ENCODE measurements around the gene GRAMD1B.

The GRAMD1B gene

GRCh38 chr11:123406441-123407129 lies 23.5 kb upstream of the GRAMD1B start:
- Histone ChIP-seq H3K27me3 (ENCODE audit: insufficient read depth, poor library complexity, severe bottlenecking) (no peaks in the 10 kb centered on the region), H3K4me3 (replicated peaks; ENCODE audit: insufficient read depth, low read length) (no peak overlapping the region), H3K27ac (replicated peaks) (no peak overlapping the region)
- no peak for DNase-seq (ENCODE audit: low read depth in 1 of 2, low spot score in 1 of 2)
- no peak for TF ChIP-seq REST (IDR thresholded peaks at IDR 0.05; ENCODE audit: insufficient replicate concordance, low read depth)
- TF ChIP-seq SPI1 (IDR thresholded peaks at IDR 0.05; ENCODE audit: borderline replicate concordance, low read depth) = no peak
- no peak for TF ChIP-seq POLR2AphosphoS5 (IDR thresholded peaks at IDR 0.05; ENCODE audit: low read depth)
- TF ChIP-seq GABPA (IDR thresholded peaks at IDR 0.05; ENCODE audit: low read depth) = no peak
- no peak for TF ChIP-seq CTCF (IDR thresholded peaks at IDR 0.05; ENCODE audit: insufficient read depth, low read length)

GRCh38 chr11:123407130-123407995 lies 22.7 kb upstream of the GRAMD1B start:
- Histone ChIP-seq H3K4me3 (replicated peaks; ENCODE audit: insufficient read depth, low read length) (no peak overlapping the region), H3K27me3 (ENCODE audit: insufficient read depth, poor library complexity, severe bottlenecking) (no peaks in the 10 kb centered on the region), H3K27ac (replicated peaks) (no peak overlapping the region)
- peak; percentile 38 to 73 for DNase-seq (ENCODE audit: low read depth in 1 of 2, low spot score in 1 of 2)
- TF ChIP-seq SPI1 (IDR thresholded peaks at IDR 0.05; ENCODE audit: borderline replicate concordance, low read depth) (no peak), CTCF (IDR thresholded peaks at IDR 0.05; ENCODE audit: insufficient read depth, low read length) (peak; percentile 55), POLR2AphosphoS5 (IDR thresholded peaks at IDR 0.05; ENCODE audit: low read depth) (no peak), GABPA (IDR thresholded peaks at IDR 0.05; ENCODE audit: low read depth) (no peak), REST (IDR thresholded peaks at IDR 0.05; ENCODE audit: insufficient replicate concordance, low read depth) (no peak)

- no peak for TF ChIP-seq REST (IDR thresholded peaks at IDR 0.05; ENCODE audit: insufficient replicate concordance, low read depth)
- TF ChIP-seq GABPA (IDR thresholded peaks at IDR 0.05; ENCODE audit: low read depth) = no peak
- no peak for TF ChIP-seq POLR2AphosphoS5 (IDR thresholded peaks at IDR 0.05; ENCODE audit: low read depth)
- TF ChIP-seq SPI1 (IDR thresholded peaks at IDR 0.05; ENCODE audit: borderline replicate concordance, low read depth) = no peak
- H3K4me3 ChIP-seq (replicated peaks; ENCODE audit: insufficient read depth, low read length) = no peak overlapping the region
- H3K27me3 ChIP-seq (ENCODE audit: insufficient read depth, poor library complexity, severe bottlenecking) = no peaks in the 10 kb centered on the region
- H3K27ac ChIP-seq (replicated peaks) = no peak overlapping the region
- DNase-seq (ENCODE audit: low read depth in 1 of 2, low spot score in 1 of 2) = no peak
Observed at GRCh38 chr11:123407996-123408597, 22.0 kb upstream of the GRAMD1B start.
